HG03565 (cell line): ENCODE data around the gene SLC25A47.
A peak's percentile ranks its signal among the peaks of the same experiment; 100 is the strongest.
"Not testable (repeated sequence)": the region's sequence is repeated elsewhere in the genome, so short reads cannot be mapped to it uniquely, and the experiment has no call there.

Experiments
- ATAC-seq: cut with Tn5 transposase; IDR thresholded peaks from one replicate; pipeline ENCODE4 v1.9.1; 2021; ENCODE audit warnings: mild to moderate bottlenecking, moderate library complexity; ENCODE audit not compliant: unreplicated experiment

SLC25A47 gene

DNA sequence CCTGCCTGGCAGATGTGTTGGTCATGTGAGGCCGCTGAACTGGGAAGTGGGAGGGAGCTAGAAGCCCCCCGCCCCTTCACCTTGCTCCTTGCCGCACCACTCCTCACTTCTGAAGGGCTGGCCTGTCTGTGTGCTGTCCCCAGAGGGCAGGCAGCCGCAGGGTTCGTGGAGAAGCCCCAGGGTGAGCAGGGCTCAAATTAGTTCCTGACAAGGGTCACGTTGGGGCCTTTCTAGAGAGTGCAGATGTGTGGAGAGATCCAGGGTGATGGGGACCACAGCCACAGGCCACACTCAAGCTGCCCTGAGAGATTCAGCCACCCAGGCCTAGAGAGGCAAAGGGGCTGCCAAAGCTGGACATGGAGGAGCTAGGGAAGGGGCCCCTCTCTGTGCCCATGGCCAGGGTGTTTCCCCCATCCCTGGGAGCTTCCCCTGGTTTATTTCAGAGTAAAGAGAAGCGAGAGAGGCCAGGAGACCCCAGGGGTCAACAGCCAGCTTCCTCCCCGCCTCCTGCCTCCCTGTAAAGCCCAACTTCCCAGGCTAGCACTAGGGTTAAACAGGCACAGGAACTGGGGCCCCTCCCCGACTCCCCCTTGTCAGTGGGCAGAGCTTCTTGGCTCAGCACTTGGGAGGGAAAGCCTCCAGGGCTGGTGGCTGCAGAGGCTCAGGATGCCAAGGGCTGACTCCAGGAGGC is 33.1 kb upstream of the SLC25A47 start:
- no peak for ATAC-seq

DNA sequence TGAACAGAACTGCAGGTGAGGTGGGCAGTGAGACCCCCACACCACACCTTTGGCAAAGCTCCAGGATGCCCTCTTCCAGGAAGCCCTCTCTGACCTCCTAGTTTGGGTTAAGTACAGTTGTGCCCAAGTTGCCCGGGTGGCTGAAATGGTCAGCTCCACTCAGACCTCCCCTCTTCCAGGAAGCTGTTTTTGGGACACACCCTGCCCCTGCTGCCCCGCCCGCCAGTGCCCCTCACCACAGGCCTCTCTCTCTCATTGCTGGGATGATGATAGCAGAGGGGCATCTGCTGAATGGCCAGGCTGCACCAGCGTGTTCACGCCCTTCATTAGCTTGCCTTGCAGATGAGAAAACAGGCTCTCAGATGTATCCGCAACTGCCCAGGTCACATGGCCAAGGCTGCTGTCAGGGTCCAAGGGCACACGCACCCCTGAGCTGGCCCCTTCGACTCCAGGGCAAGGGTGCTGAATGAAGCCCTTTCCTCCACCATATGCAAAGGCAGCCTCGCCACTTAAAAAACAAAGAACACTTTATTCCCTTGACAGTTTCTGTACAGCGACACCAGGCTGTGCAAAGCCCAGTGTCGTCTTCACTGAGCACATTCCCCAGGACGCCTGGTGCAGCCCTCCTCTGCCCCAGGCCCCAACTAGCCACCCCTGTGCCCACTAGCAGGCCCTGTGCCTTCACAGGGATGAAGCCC is 32.4 kb upstream of the SLC25A47 start:
- no peak for ATAC-seq

DNA sequence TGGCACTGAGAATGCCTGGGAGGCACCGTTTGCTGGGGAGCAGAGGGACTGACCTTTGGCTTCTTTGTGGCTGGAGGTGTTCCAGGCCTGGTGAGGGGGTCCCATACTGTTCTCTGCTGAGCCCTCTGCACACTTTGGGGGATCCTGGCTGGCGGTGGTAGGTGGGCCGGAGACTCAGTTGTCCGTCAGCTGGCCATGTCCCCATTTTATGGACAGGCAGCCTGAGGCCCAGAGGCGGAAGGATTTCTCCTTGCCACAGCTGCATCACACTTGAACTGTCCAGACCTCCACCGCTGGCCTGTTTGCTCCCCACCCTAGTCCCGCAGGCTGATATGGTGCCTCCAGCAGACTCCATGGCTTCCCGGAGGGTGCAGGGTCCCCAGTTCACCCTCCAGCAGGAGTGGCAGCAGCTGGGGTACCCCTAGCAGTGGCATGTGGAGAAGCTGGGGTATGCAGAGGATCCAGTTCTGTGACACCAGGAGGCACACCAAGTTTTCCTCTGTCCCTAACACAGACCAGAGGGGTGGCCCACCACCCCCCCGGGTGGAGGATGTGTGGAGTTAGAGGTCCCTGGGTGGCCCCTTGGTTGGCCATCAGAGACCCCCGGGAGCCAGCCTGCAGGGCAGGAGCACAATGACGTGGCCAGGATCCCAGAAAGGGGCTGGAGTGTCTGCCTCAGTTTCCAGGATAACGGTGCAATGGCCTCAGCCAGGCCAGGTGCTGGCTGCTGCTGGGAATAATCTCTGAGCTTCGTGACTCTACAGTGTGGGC is 31.6 kb upstream of the SLC25A47 start:
- ATAC-seq: no peak

DNA sequence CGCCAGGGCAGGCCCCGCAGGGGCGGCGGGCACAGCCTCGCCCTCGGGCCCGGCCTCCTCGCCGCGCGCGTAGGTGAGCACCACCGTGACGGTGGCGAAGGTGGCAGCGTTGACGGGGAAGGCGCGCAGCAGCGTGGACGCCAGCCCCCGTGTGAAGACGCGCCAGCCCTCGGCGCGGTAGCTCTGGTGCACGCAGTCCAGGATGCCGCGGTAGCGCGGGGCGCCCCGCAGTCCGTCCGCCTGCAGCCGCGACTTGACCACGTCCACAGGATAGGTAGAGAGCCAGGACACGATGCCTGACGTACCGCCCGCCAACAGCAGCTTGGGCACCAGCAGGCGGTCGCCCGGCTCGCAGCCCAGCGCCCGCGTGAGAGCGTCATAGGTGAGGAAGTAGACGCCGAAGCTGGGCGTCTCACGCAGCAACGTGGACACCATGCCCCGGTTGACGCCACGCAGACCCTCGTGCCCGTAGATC is 30.8 kb upstream of the SLC25A47 start:
- ATAC-seq: no peak

DNA sequence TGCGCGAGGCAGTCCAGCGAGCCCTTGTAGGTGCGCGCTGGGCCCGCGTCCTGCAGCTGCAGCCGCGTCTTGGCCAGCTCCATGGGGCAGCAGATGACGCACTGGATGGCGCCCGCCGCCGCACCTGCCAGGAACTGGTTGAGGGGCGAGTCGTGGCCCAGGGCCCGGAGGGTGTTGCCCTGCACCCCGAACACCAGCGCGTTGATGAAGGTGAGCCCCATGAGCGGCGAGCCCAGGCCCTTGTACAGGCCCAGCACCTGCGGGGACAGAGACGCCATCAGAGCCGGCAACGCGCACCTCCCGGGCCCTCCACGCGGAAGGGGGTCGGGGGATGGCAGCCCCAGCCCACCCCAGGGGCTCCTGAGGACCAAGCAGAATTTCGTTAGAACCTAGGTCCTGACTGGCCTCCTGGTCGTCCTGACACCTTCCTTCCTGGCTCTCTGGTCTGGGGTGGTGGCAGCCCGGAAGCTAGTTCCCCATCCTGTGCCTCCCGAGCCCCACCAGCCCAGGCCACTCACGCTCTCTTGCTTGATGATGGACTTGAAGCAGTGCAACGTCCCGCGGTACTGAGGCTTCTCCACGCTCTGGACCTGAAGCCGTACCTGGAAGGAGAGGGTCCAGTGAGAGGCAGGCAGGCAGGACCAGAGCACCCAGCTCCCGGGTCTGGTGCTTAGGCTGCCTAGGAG is 30.2 kb upstream of the SLC25A47 start:
- ATAC-seq: no peak

DNA sequence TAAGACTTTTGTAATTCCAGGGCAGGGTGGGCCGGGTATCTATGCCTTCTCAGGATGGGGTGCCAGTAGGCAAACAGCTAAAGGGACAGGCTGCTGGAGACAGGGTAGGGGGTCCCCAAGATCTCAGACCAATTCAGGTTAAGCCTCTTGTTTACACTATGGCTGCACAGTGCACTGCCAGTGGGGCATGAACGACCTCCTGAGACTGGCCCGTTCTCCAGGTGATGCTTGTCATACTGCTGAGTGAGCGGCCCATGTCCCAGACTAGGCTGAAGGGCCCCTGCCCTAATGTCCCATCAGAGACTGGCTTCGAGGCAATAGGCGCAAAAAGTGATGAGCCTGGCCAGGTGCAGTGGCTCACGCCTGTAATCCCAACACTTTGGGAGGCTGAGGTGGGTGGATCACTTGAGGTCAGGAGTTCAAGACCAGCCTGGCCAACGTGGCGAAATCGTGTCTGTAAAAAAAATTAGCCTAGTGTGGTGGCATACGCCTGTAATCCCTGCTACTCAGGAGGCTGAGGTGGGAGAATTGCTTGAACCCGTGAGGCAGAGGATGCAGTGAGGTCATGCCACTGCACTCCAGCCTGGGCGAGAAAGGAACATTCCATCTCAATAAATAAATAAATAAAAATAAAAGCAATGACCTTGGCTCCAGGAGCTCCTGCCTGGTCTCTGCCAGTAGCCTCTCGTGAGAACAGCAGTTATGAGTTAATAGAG is 29.5 kb upstream of the SLC25A47 start:
- ATAC-seq: no peak

DNA sequence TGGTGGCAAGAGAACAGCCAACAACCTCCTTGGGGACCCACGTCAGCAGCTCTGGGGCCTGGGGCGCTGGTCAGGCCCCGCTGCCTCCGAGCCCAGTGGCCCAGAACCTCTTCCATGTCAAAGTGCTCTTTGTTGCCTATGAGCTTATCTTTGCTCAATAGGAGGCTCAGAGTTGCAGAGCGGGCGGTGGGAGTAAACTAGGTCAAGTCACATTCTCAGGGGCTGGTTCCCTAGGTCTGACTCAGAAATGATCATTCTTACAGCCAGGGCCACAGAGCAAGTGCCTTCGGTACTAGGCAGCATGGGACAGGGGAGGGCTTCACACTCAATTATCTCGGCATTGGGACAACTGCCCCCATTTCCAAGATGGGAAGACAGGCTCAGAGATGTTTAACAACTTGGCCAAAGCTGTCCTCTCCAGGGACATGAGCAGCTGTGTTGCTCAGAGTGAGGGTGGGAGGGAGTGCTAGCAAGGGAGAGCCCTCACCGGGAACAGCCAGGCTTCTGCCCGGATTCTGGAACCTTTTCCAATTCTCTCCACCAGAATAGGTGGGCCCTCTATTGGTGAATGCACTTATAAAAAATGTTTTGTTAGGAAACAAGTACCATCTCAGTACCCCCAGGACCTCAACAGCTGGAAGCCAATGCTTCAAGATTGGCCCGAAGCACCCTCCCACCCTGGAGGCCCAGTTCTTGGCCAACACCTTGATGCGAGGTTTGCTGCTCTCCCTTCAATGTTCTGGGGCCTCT is 28.8 kb upstream of the SLC25A47 start:
- ATAC-seq: no peak

DNA sequence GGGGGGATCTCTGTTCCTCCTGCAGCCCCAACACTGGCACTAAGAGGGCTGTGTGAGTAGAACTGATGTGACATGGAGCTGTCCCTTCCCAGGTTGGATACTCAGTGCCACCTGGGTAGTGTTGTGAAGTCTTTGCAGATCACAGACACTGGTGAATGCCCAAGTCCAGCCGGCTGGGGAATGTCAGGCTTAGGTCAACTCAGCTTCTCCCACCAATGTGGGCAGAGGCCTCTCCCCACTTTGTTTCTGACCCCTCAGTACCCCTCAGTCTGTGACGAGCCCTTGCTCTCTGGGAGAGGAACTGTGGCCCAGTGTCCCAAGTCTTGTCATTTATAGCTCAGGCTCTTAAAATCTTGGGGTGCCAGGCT is 28.2 kb upstream of the SLC25A47 start:
- ATAC-seq: no peak

DNA sequence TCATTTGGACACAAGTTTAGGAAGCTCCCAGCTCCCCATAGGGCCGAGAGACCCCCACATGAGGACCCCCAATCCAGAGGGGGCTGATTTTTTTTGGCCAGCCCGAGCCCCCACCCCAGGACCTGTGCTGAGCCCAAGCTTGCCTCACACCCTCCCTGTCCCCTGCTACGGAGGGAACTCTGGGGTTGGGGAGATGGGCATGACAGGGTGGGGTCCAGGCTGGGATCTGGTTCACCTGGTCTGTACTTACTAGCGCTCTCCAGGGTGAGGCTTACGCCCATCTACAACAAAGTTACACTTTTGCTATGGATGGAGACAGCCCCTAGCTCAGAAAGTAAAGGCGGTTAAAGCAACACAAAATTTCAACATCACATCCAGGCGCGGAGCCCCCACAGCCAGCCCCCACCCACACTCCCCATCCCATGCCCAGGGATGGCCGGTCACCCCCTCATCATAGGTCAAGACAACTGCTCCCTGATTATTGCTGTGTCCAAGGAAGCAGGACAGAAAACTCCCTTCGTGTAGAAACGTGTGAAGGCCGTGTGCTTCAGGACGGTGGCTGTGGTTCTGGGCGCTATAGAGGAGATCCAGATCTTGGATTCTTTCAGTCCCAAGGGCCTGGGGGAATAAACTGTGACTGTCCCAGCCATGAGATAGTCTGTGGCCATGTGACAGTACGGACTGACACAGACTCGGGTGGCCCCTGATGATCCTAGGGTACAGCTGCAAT is 27.6 kb upstream of the SLC25A47 start:
- ATAC-seq: no peak

DNA sequence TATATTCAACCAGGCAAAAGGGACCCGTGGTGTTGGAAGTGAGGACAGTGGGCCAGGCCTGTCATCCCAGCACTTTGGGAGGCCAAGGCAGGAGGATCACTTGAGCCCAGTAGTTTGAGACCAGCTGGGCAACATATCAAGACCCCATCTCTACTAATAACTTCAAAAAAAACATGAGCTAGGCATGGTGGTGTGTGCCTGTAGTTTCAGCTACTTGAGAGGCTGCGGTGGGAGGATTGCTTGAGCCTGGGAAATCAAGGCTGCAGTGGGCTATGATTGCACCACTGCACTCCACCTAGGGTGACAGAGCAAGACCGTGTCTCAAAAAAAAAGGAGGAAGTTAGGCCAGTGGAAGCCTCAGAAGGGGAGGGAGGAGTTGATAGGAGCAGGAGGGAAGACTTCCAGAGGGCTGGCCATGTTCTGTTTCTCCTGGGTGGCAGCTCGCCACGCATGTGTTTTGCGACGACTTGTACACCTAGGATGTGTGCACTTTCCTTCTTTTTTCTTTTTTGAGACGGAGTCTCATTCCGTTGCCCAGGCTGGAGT is 27.0 kb upstream of the SLC25A47 start:
- no peak for ATAC-seq

DNA sequence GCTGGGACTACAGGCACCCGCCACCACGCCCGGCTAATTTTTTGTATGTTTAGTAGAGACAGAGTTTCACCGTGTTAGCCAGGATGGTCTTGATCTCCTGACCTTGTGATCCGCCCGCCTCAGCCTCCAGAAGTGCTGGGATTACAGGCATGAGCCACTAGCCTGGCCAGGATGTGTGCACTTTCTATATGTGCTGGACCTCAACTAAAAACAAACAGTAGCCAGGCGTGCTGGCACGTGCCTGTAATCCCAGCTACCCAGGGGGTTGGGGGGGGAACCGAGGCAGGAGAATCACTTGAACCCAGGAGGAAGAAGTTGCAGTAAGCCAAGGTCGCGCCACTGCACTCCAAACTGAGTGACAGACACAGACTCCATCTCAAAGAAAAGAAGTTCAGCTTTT is 26.4 kb upstream of the SLC25A47 start:
- ATAC-seq: not testable (repeated sequence)

DNA sequence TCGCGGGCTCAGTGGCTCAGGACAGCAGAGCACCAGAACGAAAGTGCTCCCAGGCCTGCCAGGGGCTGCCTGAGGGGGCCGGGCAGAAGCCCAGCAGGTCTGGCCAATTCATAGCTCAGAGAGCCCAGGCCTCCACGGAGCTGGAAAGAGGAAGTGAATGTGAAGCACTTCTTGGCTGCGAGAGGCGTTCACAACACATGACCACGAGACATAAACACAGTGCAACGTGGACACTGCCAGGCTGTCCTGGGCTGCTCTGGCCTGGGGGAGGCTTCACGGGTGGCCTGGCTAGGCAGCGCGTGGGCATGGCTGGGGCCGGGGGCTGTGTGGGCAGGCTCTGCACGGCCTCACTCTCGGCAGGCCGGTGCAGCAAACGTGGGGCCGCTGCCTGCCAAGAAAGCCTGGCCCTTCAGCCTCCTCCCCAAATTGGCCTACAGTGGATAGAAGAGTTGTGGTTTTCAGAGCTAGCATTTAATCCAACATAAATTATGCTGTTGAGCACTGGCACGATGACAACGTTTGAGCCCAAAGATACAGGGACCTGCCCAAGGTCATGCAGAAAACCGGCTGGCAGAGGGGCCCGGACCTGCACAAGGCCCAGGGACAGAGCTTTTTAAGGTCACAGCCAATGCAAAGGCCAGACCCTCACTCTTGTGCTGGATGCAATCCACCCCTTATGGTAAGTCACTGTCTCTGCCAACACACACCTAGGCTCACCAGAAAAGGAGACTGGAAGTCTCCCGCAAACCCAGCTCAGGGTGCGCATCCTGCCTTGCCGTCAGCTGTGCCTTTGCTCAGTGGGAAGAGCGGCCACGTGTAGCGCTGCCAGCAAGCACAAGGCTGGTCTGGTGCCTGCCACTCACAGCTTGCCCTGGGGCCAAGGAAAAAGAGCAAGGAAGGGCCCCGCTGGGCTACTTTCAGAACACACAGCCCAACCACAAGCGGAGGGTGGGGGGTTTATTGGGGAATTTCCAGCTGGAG is 25.5 kb upstream of the SLC25A47 start:
- peak; percentile 82 for ATAC-seq

DNA sequence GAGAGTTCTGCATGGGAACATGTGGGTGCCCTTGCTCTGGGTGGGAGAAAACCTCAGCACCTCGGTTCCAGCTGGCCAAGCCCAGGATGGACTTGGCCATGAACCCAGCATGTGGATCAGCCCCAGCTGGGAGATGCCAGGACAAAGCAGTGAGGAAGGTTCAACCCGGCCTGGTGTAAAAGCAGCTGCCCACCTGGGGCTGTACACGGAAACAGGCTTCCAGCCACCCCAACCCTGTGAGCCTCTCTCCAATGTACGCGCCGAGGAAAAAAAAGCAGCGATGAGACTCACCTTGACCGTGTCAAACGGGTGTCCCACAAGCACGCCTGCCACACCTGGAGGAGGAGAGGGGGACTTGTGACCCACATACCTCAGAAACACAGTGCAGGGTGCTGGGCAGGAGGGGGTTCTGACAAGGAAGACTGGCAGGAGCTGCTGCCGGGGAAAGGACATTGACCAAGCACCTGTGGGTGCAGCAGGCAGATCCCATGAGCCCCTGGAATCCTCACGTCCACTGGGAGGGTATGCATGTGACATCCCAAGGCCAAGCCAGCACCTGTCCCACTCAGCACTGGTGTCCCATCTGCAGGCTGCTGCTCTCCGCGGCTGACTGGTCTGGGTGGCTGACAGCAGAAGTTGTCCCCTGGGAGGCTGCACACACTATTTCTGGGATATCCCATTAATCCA is 24.4 kb upstream of the SLC25A47 start:
- ATAC-seq: no peak

DNA sequence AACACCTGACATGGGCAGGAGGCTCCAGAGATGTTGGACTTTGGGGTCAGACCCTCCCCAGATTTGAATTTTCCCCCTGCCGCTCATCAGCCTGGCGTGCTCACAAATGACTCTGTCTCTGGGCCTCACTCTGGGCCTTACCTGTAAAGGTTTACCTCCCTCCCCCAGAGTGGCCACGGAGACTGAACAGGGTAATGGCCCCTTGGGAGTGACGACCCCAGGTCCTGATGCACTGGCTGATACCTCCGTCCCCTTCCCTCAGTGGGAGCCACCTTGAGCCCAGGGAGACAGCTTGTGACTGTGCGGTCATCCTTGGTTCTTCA is 23.9 kb upstream of the SLC25A47 start:
- no peak for ATAC-seq

DNA sequence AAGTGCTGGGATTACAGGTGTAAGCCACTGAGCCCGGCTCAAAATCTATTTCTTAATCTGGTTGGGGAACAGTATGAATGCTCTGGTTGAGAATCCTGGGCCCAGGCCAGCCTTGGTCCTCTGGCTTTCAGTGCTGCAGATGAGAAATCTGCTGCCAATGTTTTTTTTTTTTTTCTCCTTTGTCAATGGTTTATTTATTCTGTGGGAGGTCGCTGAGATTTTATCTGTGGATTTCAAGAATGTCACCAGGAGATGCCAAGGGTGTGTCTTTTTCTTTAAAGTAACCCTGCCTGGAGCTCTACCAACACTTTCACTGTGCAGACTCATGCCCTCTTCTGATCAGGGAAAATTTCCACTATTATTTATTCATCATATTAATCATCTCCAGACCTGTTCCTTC is 20.5 kb upstream of the SLC25A47 start:
- no peak for ATAC-seq

DNA sequence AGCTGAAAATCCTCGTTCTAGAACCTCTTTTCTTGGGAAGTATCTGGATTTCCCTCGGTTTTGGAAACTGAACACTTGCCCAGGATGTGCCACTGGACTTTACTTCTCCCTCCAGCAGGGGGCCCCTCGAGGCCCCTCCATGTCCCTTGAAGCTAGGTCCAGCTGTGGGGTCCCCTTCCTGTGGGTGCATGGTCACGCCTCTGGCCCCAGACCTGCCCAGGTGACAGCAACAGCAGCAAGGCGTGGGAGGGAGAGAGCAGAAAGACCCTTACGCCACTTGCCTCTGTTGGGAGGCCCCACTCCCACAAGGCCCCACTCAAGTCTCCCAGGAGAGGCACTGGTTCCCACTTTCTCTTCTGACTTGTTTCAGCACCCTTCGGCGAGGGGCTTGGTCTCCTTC is 20.0 kb upstream of the SLC25A47 start:
- ATAC-seq: no peak

DNA sequence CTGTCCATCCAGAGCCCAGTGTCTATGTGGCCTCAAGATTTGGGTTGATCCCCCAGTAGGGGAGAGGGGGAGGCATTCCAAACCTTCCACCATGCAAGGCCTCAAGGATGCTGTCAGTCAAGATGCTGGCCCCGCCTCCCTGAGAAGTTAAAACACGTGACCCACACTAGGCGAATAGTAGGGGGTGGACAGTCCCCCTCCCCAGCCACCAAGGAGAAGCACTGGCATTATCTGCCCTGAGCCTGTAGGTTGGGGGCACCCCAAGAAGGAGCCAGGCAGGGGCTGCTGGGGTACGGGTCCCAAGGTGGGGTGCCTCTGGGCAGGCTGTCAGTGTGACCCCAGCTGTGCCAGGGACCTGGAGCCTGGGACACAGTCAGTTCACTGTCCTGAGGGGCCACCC is 19.2 kb upstream of the SLC25A47 start:
- ATAC-seq: no peak
